DMS53 (cell line): ENCODE measurements around the gene RLF.
"Not testable (repeated sequence)": the region's sequence is repeated elsewhere in the genome, so short reads cannot be mapped to it uniquely, and the experiment has no call there.

Source experiments
- DNase-seq: peaks from one replicate; lab custom pipeline; 2025; lab: John Stamatoyannopoulos, UW

Gene RLF

DNA sequence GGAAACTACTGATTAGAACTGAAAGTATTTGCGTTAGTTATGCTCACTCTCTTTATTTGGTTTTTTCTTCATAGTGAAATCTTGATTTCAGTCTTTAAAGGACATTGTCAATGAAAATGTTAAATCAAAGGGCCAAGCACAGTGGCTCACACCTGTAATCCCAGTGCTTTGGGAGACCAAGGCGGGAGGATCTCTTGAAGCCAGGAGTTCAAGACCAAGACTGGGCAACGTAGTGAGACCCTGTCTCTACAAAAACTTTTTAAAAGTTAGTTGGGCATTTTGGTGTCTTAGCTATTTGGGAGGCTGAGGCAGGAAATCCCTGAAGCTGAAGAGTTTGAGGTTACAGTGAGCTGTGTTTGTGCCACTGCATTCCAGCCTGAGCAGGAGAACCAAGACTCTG lies 13.6 kb downstream of the RLF start:
- DNase-seq, result no peak

DNA sequence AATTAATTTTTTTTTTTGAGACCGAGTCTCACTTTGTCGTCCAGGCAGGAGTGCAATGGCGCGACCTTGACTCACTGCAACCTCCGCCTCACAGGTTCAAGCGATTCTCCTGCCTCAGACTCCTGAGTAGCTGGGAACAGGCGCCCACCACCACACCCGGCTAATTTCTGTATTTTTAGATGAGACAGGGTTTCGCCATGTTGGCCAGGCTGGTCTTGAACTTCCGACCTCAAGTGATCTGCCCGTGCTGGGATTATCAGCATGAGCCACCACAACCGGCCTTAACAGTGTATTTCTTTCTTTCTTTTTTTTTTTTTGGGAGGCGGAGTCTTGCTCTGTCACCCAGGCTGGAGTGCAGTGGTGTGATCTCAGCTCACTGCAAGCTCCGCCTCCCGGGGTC lies 15.8 kb downstream of the RLF start:
- not testable (repeated sequence) for DNase-seq

DNA sequence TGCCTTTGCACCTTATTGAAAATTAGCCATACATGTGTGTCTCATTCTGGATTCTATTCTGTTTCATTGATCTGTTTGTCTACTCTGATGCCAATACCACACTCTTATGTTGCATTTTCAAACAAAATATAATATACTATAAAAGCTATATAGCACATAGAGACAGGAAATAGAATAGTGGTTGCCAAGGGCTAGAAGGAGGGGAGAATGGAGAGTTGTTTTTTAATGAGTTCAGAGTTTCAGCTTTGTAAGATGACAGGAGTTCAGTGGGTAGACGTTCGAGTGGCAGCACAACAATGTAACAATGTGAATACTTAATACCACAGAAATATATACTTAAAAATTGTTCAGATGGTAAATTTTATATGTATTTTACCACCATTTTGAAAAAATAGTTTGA lies 17.0 kb downstream of the RLF start:
- DNase-seq, result no peak

DNA sequence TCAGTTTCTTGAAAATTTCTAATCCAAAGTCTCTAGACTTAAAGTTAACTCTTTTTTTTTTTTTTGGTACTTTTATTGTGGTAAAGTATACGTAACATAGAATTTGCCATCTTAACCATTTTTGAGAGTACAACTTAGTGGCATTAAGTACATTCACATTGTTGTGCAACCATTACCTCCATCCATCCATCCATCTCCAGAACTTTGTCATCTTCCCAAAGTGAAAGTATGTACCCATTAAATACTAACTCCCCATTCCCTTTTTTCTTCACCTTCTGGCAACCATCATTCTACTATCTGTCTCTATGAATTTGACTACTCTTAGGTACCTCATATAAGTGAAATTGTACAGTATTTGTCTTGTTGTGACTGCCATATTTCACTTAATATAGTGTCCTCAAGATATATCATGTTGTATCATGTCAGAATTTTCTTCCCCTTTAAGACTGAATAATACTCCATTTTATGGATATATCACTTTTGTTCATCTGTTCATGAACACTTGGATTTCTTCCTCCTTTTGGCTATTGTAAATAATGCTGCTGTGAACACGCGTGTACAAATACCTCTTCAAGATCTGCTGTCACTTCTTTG lies 18.4 kb downstream of the RLF start:
- no peak for DNase-seq

DNA sequence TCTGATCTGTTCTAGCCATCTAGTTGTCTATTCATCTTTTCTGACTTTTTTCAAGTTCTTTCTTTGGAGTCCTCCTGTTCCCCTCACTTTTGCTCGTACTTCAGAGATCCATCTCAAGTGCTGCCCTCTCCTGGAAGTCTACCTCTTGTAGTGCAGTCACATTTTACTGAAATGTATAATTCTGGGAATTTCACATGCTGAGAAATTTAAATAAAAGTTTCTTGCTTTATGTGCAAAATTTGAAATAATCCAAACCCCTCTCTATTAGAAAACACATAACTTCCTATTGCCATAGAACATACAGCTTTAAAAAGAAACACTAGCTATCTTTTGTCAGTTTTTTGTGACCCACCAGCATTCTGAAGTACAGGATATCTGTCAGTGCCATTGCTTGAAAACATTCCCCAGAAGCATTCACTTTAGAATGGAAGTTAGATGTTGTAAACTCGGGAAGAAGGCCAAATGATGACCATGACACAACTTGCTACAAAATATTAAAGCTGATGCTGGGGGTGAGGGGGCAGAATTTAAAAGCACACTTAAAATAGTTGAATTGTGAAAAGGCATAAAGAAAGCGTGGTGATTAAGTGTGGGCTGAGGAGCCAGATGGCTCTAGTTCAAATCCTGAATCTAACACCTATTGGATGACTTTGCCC lies 22.0 kb downstream of the RLF start:
- DNase-seq, result peak; percentile 45

DNA sequence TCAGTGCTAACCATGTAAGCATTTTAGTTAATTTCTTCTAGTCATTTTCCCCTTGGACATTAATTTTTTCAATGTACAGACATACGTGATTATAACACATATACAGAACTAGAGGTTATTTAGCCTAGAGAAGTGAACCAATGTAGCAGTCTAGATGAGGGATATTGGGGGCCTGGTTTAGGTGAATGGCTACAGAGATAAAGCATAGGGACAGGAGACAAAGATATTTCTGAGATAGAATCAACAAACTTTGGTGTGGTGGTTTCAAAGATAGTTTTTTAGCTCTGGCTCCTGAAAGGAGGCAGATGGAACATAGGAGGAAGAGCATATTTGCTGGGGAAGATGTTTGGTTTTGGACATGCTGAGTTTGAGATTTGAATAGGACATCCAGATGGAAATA lies 23.0 kb downstream of the RLF start:
- no peak for DNase-seq

DNA sequence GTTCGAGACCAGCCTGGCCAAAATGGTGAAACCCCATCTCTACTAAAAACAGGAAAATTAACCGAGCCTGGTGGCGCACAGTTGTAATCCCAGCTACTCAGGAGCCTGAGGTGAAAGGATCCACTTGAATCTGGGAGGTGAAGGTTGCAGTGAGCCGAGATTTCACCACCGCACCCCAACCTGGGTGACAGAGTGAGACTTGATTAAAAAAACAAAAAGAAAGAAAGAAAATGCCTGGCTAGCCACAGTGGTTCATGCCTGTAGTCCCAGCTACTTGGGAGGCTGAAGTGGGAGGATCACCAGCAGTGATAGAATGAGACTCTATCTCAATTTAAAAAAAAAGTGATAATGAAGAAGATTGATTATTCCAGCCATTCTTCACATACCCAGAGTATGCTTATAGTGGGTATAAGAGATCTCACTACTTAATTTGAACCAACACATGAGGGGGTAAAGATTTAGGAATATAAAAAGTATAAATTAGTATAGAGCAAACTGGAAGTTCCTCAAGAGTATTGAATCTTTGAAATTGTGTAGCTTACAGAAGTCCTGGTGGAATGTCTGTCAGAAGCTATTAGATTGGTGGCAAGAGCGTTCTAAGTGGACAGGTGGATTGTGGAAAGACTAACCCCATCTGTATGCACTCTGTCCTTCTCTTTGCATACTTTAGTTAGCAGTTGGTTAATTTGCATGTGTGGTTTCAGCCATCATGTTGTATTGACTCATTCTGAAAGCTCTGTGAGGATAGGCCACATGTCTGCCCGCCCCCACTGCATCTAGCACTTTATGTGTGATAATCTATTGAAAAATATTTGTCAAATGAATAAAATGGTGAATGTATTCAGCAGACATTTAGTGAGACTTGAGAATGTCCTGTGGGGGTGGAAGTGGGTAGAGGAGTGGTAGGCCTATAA lies 25.0 kb downstream of the RLF start:
- DNase-seq, result no peak

DNA sequence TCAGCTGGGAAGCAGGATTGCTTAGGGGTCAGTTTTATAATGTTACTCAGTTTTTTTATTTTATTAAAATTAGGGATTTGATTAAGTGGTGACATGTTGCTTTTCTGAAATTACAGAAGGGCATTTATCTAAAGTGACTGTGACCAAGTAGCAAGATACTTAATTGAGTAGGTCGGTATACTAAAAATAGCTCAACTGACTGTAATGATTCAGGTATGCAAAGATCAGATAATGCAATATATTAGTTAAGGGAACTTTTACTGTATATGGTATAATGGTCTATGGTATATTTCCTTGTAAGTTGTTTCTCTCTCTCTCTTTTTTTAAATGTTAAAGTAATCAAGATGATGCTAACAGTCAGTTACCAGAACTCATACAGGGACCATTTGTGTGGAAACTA lies 26.2 kb downstream of the RLF start:
- DNase-seq, result no peak

DNA sequence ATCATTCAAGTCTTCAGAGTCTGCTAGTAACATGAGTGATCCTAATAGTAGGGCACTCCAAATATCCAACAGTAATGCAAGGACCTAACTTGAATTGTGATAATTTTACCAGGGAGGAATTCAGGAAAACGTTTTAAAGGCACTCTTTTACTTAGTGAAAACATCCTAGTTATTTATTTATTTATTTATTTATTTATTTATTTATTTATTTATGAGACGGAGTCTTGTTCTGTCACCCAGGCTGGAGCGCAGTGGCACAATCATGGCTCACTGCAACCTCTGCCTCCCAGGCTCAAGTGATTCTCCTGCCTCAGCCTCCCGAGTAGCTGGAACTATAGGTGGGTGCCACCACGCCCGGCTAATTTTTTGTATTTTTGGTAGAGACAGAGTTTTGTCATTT lies 33.5 kb downstream of the RLF start:
- not testable (repeated sequence) for DNase-seq

DNA sequence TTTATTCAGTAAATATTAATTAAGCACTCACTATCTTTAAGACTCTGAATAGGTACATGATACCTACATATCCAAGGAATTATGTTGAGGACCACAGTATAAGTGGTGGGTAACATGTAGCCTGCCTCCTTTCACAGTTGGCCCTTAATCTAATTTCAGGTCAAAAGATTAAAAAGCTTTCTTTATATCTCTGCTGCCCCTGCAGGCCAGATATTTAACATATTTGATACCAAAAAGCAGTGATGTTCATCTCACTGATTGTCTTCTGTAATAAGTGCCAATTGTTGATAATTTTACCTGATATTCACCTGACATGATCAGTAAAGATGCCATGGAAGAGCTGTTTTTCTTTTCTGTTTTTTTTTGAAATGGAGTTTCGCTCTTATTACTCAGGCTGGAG lies 36.5 kb downstream of the RLF start:
- peak; percentile 16 for DNase-seq

DNA sequence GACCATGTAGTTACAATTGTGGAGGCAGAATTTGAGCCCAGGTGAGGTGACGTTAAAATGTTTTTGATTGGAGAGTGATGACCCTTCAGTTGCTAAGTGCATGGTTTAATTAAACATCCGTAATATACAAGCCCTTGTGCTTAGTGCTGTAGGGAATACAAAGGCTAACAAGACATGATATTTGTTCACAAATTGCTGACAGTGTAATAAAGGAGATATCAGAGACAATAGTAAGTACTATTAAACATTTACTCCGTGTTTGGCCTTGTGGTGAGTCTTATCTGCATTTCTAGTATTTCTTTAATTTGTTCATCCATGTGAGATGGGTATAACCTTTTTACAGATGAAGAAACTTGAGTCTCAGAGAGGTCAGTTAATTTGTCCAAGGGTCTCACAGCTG lies 37.9 kb downstream of the RLF start:
- DNase-seq, result no peak

DNA sequence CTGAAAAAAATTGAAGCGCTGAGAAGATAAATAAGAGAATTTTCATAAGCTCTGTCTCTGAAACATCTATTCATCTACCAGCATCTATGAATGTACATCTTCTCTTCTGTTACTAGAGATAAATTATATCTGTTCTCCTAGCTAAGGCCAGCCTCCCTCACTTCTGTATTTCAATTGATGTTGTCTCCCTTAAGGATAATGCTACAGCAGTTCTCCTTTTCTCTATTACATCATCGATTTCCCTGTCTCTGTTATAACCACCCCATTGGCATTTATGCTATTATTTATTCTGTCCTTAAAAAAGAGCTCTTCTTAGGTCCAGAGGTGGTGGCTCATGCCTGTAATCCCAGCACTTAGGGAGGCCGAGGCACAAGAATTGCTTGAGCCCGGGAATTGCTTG lies 43.7 kb downstream of the RLF start:
- DNase-seq, result no peak

DNA sequence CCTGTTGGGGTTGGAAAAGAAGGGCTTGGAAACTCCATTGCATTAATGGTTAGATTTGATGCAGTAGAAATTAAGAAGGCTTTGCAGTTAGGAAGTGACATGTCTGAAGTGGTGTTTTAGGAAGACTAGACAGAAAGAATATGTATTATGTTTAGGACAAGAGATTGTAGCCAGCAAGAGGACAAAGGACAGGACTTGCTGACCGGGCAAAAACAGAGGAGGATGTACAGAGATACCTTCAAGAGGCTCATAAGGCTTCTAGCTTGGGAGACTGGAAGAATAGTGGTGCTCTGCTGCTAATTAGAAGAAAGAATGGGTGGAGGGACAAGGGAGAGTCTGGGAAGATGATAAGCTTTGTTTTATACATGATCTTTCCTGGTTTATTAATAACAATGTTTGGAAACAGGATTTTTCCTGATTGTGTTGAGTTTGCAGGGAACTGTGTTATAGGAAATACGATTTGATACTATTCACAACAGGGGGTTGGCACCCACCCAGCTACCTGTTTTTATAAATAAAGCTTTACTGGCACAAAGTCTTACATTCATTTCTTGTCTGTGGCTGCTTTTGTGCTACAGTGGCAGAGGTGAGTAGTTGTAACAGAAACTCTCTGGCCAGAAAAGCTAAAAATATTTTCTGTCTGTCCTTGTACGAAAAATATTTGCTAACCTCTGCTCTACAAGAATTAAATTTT lies 49.5 kb downstream of the RLF start:
- DNase-seq, result no peak

DNA sequence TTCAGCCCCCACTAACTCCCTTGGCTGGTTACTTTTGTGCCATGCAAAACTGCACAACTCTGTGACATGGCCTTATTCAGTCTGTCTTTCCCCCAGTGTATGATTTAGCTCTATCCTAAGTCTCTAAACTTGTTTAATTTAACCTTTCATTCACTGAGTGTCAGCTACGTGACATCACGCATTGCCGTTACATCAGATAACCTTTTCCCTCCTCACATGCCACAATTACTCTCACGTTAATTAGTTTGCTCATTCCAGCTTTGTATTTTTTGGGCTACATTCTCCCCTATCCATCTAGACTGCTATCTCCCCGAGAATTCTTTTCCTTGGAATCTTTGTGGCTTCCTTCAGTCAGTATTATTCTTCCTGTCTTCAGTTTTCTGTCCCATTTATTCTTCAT lies 57.1 kb downstream of the RLF start:
- DNase-seq, result no peak

DNA sequence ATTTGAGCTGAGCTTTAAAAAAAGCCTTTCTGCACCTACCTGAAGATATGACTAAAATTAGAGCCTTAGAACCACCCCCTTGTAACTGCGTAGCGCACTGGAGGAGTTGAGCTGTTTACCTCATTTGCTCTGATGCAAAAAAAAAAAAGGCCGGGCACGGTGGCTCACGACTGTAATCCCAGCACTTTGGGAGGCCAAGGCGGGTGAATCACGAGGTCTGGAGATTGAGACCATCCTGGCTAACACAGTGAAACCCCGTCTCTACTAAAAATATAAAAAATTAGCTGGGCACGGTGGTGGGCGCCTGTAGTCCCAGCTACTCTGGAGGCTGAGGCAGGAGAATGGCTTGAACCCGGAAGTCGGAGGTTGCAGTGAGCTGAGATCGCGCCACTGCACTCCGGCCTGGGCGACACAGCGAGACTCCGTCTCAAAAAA lies 60.3 kb downstream of the RLF start:
- not testable (repeated sequence) for DNase-seq

DNA sequence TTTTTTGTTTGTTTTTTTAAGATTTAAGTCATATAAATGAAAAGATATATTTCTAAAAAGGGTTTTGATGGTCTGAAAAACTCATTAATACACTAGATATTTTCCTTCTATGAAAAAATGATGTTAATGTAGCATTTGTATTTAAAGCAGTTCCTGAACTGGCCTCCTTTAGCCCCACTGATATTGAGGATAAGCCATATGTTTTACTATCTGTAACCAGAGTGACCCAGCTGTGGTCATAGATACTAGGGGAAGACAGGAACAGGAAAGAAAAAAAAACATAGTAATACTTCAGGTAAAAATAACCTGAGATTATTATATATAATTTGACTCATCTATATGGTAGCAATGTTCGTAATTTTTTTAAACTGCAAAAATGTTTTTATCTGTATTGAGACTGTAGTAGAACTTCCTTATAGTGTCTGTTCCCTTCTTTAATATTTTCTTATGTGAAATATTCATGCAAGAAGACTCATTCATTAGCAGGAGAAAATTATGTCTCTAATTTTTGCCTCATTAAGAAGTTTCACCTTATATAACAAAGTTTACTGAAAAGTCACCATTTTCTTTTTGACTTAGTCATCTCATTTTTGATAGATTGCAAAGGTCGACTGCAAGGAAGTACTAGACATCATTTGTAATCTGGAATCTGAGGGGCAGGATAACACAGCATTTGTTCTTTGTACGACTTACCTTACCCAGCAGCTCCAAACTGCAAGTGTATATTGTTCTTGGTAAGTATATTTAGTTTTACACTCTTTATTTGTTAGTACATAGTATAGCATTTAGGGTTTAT lies 61.0 kb downstream of the RLF start:
- DNase-seq, result no peak

DNA sequence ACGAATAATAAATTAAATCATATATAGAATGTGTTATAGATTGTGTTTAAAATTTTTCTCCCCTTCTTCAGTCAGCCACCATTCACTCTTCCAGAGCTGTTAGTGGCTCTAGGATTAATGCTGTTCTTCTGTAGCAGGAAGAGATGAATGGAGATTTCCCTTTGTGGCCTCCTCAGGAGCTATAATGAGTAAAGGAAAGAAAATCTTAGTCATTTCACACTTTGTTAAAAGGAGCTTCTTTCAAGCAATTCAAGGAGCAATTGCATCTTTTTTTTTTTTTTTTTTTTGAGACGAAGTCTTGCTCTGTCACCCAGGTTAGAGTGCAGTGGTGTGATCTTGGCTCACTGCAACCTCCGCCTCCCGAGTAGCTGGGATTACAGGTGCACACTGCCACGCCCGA lies 62.9 kb downstream of the RLF start:
- DNase-seq, result no peak

DNA sequence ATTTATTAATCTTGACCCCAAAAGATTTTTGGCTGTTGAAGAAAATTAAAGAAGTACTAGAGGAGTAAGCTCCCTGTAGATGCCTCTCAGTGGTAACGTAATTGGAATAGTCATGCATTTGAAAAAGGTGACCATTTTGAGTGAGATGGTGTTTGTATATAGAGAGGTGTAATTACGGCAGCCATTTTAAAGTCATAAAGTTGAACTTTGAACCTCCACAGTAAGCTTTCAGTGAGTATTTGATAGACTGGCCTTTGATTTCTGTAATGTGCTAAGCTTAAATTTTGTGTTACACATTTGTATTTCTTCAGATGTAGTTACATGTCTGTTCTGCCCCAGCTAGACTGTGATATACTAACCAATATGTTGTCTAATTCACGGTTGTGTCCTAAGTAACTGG lies 65.0 kb downstream of the RLF start:
- no peak for DNase-seq

DNA sequence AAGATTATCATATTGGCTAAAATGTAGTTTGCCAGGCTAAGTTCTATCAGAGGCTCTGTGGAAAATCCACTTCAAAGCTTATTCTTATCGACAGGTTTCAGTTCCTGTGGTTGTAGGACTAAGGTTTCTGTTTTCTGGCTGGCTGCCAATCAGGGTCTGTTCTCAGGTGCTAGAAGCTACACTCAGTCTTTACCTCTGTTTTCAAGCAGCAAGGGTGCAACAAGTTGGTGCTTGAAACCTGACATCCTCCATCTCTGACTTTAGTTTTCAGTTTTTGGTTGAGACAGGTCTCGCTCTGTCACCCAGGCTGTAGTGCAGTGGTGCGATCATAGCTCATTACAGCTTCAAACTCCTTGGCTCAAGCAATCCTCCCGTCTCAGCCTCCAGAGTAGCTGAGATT lies 71.3 kb downstream of the RLF start:
- DNase-seq, result no peak

DNA sequence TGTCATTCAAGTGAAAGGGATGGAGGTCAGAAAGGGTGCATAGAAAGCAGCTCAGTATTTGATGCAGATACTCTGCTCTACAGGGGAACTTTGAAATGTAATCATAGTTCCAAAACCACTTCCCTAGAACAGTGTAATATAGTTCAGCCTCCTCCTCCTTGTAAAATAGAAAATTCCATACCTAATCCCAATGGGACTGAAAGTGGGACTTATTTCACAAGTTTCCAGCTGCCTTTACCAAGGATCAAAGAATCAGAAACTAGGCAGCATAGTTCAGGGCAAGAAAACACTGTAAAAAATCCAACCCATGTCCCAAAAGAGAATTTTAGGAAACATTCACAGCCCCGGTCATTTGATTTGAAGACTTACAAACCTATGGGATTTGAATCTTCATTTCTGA lies 78.4 kb downstream of the RLF start:
- DNase-seq, result no peak

DNA sequence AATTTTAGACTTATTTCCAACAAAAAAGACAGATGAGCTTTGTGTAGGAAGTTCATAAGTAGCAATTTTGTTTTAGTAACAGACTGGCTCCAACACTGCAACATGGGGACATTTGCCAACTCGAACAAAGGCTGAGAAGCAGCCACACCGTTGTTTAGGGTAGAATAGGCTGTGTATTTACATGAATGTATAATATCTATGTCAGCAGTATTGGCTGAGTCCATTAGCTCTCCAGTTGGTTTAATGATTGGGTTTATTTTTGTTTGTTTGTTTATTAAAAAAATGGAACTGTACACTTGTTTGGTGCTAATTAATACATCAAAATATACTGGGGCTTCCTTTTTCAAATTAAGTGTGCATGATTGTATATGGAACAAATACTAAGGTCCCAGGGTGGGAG lies 79.2 kb downstream of the RLF start:
- no peak for DNase-seq

DNA sequence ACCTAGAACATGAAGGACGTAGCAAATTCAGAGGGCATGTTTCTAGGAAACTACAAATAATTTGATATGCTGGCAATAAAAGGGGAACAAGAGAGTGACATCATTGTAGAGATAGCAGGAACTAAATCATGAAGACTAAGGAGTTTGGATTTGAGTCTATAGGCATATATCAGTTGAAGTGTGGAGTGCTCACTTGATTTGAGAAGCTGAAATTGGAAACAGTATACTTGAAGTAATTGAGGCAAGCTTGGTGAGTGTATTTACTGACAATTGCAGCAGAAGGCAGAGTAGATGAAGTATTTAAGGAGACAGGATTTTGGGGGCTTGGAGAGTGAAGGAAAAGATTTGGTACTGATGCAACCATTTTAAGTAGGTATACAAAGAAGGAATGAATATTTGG lies 80.2 kb downstream of the RLF start:
- DNase-seq, result no peak
